GM21825 (cell line): ENCODE results near the gene MT4.

ENCODE experiments used
- ATAC-seq: cut with Tn5 transposase; IDR thresholded peaks from one replicate; pipeline ENCODE4 v1.9.1; 2021; ENCODE audit warnings: mild to moderate bottlenecking, moderate library complexity; ENCODE audit not compliant: unreplicated experiment

The MT4 gene

DNA sequence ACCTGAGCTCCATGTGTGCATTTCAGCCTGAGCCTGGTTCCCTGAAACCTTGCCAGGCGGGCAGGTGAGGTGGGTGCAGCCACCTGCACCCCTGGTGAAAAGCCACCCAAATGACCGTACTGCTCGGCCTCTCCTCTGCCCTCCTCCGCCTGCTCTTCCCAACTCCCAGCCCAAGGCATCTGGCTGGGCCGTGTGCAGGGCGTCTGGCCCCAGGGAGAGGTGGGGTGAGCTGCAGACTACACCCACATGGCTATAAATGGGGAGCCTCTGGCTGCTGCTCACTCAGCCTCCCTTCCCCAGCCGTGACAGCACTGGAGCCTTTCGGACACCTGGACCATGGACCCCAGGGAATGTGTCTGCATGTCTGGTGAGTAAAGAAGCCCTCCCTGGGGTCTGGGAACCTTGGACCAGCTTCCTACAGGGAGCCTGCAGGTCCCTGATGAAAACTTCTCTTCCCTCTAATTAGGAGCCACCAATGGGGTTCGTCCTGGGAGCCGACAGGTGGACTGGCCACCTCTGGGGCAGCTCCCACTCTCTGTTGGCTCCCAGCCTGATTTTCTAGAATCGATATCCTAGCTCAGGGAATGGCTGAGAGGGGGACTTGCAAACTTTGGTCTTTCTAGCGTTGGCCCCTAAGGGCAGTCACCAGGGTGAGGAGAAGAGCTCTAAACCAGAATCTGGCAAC, at the start of gene MT4:
Gene MT4, plus strand, starts transcription at position 281 of the 685 bp plus-strand sequence. Its CDS starts 56 bp downstream, at position 337.
- no peak for ATAC-seq

GRCh38 chr16:56515665-56516064, 49.2 kb upstream of the MT4 start:
- ATAC-seq, result no peak

GRCh38 chr16:56517206-56517605, 47.7 kb upstream of the MT4 start:
- no peak for ATAC-seq

GRCh38 chr16:56518425-56518824, 46.4 kb upstream of the MT4 start:
- no peak for ATAC-seq

DNA sequence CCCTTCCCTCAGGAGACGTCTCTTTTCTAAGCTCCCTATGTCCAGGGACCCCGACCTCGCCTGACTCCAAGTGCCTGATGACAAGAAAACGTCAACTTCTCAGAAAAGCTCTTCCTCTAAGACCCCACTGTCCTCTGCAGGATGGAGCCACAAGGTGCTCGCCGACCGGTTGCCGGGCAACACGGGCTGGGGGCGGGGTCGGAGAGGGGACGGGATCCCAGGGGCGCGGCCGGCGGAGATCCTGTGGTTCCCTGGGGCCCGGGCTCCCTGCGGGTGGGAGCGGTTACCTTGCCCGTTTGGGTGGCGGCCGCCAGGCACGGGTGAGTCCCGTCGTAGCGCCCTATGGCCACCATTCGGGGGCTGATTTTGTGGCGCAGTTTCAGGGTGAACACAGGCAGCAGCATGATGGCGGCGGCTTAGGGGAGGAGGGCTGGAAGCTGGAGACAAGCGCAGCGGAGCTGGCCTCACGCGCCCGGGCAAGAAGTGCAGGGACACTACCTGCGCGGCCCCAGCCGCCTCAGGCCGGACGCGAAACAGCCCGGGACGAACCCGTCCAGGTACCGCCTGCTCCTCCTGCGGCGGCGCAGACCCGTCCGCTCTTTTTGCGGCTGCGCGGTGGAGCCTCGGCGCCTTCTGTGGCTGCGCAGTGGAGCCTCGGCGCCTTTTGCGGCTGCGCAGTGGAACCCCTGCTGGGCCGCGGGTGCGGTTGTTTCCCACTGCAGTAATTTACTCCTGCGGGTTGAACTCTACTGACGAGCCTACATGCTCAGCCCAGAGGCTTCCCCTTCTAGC, 45.2 kb upstream of the MT4 start, which contains the start of gene BBS2:
Gene BBS2, minus strand, starts transcription at position 566 of the 792 bp plus-strand sequence. Its CDS starts 162 bp downstream, at position 404.
- peak; percentile 88 for ATAC-seq

GRCh38 chr16:56520251-56520577, 44.7 kb upstream of the MT4 start:
- no peak for ATAC-seq

- ATAC-seq, result no peak
These were observed 39.6 kb upstream of the MT4 start for GRCh38 chr16:56525236-56525635.

DNA sequence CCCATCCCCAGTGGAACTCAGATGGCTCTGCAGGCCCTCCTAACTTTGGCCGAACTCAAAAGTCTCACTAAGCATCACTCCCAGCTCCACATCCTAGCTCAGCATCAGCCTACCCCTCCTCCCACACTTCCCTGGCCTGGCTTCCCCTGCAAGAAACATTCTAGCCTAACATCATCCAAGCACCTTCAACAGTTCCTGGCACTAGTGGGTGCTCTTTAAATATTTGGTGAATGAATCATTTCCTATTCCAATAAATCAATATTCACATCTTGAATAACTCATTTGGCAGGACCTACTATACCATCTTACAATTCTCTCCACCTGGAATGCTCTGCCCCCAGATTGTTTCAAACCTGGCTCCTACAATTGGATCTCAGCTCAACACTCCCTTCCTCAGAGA, 34.0 kb upstream of the MT4 start:
- no peak for ATAC-seq

DNA sequence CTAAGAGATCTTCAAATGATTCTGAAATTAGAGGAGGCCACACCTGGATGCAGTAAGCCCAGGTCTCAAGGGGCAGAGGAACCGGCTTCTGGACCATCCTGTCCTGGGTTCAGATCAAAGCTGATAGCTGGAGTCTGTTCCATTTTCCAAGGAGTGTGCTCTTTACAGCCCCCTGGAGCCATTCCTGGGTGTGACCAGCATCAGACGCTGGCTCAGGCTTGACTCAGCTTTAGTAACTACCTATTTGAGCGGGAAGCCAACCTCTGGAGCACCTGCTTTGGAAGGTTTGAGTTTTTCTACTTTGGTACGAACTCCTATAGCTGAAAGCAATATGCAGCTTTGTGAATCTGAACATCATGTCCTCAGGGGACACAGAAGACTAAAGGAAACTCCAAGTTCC, 32.2 kb upstream of the MT4 start:
- ATAC-seq, result no peak

GRCh38 chr16:56534847-56535383, 30.0 kb upstream of the MT4 start:
- ATAC-seq, result no peak

DNA sequence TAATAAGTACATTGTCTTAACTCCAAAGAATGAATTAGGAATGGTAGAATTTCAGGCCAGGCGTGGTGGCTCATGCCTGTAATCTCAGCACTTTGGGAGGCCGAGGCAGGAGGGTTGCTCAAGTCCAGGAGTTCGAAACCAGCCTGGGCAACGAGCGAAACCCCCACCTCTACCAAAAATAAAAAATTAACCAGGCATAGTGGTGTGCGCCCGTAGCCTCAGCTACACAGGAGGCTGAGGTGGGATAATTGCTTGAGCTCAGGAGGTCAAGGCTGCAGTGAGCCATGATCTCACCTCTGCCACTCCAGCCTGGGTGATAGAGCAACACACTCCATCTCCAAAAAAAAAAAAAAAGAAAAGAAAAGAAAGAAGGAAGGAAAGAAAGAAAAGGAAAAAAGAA, 26.5 kb upstream of the MT4 start:
- ATAC-seq, result no peak

GRCh38 chr16:56539656-56540055, 25.2 kb upstream of the MT4 start:
- ATAC-seq, result no peak

DNA sequence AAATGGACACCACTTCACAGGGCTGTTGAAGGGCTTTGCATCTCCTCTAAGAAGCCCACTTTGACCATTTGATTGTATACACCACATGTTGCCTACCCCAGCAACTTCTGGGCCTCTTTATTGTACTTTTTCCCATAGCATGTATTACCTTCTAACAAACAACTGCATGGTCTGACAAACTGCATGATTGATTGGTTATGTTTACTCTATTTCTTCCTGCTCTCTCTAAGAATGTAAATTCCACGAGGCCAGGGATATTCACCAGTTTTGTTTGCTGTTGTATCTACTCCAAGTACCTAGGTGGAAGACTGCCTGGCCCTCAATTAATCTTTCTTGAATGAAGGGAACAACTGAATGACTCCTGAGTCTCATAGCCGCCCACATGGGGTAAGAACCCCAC, 22.8 kb upstream of the MT4 start:
- ATAC-seq, result no peak

- ATAC-seq, result no peak
These were observed 17.5 kb upstream of the MT4 start for GRCh38 chr16:56547120-56547948.

GRCh38 chr16:56547949-56548567, 16.8 kb upstream of the MT4 start:
- no peak for ATAC-seq

DNA sequence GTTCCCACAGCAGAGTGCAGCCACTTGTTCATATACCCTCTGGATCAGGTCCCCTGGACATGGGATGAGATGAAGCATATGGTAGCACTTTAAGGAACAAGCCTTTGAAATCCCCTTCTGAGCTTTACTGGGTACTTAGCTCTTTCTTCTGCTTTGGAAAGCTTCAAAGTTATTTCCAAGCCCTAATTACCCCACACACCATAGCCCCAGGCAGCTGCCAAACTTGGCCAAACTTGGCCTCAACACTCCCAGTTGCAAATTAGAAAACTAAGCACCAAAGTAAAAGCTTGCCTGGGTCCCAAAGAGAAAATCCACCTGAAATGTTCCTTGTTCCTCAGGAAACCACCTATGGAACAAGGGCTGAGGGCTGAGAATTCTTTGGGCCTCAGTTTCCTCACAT, 15.7 kb upstream of the MT4 start:
- ATAC-seq, result no peak

GRCh38 chr16:56549744-56550385, 15.0 kb upstream of the MT4 start:
- ATAC-seq, result no peak

- ATAC-seq, result no peak
These were observed 12.8 kb upstream of the MT4 start for GRCh38 chr16:56551796-56552738.

- ATAC-seq, result no peak
These were observed 10.4 kb upstream of the MT4 start for GRCh38 chr16:56554441-56554840.
